Brain pericyte (primary cell): Measurements from ENCODE around the gene SMYD1.

Experiments used
- DNase-seq: peaks from one replicate; pipeline ENCODE4 v3.0.0-alpha.2; 2012; ENCODE audit warnings: low read depth, low spot score

SMYD1 gene

DNA sequence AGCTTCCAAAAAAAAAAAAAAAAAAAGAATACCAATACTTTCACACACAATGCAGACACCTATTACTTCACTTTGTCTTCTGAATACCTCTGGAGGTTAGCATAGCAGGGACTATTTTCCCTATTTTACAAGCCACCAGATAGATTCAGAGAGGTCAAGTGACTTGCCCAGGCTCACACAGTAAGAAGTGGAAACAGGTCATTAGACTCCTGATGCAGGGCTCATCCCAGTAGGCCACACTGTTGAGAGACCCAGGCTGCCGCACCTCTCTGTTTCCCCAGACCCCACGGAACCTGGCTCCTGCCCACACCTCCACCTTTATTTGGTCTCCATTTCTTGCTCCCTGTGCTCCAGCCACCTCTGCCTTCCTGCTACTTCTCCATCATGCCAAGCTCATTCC, 19.4 kb downstream of the SMYD1 start:
- no peak for DNase-seq

DNA sequence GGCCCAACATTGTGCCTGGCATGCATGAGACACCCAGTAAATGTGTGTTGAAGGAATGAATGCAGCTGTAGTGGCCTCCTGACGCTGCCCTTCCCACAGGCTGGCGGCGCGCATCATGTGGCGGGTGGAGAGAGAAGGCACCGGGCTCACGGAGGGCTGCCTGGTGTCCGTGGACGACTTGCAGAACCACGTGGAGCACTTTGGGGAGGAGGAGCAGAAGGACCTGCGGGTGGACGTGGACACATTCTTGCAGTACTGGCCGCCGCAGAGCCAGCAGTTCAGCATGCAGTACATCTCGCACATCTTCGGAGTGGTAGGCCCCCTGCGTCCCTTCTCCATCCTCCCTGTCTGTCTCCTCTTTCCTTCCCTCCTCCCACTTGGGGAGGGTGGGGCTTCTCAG, 20.1 kb downstream of the SMYD1 start:
- DNase-seq: no peak

DNA sequence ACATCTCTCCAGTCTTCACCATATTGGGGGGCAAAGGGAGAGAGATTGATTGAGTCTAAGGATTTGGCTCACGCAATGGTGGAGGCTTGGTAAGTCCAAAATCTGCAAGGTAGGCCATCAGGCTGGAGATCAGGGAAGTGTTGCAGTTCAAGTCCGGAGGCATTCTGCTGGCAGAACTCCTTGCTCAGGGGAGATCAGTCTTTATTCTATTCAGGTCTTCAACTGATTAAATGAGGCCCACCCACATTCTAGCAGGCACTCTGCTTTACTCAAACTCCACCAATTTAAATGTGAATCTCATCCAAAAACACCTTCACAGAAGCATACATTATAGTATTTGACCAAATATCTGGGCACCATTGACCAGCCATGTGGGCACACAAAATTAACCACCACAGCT, 21.4 kb downstream of the SMYD1 start:
- DNase-seq: no peak

DNA sequence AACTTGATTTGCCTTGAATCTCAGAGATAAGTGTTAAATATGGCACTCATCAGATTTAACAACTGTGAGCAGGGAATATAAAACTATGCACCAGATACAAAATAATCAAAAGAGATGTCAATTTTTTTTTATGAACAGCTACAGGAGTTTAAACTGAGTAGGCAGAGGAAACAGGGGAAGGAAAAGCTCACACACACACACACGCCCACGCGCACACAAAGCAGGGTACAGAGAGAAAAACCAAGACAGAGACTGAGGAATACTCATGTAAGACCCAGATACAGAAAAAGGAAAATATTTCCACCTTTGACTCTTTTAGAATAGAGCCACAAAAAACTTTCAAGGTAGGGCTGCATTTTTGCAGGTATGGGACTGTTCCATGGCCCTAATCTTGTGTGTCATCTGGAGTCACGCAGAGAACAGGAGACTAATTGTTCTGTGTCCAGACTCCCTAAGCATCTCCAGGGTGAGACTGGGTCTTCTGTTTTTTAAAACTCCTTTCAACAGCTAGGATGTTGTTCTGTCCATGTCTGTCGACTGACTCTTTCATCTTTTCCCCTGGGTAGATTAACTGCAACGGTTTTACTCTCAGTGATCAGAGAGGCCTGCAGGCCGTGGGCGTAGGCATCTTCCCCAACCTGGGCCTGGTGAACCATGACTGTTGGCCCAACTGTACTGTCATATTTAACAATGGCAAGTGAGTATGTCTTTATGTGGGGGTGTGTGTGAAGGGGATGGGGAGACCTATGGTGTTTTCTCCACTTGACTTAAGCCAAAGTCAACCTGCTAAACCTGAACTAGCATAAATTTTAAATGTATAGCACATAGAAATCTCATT, 23.0 kb downstream of the SMYD1 start:
- no peak for DNase-seq

DNA sequence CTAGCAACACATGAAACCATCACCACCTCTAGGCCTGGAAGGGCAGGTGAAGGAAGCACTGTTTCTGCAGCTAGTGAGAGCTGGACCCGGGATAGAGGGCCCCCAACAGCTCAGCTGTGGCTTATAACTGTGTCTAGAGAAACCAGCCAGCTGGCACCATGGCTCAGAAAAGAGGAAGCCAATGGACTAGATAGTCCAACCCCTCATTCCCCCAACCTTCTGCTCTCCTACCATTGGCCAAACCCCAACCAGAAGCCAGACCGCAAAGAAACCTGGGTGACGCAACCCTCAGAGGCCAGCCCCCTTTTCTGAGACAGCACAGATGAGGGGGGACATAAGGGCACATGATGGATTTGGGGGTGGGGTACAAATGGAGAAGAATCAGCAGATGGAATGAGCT, 24.3 kb downstream of the SMYD1 start:
- DNase-seq: no peak

DNA sequence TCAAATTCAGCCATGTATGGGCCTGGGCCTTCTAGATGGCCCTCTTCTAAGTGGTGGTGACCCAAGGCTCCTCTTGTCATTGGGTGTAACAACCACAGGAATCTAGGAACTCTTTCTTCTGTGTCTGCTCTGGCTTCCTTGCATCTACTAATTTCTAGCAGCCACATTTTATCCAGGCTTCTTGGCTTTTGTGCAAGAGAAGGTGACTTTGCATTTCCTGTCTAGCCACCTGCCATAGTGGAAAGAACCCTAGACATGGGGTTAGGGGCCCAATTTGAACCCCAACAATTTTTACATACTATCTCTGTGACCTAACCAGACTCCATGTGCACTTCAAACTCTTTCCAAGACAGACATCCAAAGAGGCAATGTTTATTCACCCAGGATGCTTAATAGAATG, 25.1 kb downstream of the SMYD1 start:
- DNase-seq: no peak

DNA sequence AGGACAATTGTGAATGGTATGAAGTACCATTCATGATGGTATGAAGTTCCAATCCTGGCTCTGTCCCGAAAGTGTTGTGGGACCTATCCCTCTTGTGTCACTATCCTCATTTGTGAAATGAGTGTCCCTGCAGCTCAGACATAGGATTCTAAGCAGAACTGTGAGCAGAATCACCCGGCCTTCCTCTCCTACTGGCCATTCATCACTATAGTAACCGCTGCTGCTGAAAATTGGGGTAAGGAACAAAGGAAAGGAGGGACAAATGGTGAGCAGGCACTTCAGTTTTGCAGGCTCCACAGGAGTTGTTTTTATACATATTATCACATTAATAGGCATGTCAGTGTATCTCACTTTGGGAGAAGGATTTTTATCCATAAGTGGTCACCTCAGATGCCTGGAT, 27.4 kb downstream of the SMYD1 start:
- DNase-seq: no peak

DNA sequence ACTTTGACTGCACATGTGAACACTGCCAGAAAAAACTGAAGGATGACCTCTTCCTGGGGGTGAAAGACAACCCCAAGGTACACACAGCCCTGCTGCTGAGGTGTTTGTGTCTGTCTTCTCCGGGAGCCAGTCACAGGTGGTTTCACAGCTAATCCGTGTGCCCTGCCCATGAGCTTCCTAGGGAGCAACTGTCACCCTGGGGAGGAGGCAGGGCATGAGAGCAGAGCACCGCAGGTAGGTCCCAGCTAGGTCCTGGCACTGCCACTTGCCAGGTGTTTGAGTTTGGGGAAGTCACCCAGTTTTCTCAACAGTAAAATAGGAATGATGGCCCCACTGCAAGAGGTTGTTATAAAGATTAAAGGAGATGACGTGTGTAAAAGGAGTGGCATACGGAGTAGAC, 29.1 kb downstream of the SMYD1 start:
- no peak for DNase-seq

DNA sequence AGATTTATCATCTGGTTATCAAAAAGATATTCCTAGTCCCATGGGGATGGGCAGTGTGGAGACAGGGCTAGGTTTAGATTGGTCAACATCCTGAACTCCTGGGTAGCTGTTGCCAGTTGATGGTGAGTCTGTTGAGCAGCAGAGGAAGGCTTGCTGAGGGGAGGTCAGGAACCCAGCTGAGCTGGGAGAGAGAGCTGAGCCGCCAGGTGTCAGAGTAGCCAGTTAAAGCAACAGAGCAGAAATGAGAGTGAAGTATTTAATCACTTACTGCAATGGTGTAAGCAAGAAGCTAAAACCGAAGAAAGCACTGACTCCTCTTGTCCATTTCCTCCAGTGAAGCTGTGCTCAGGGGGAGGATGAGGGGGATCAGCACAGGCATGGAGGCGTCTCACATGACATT, 29.6 kb downstream of the SMYD1 start:
- DNase-seq: no peak

DNA sequence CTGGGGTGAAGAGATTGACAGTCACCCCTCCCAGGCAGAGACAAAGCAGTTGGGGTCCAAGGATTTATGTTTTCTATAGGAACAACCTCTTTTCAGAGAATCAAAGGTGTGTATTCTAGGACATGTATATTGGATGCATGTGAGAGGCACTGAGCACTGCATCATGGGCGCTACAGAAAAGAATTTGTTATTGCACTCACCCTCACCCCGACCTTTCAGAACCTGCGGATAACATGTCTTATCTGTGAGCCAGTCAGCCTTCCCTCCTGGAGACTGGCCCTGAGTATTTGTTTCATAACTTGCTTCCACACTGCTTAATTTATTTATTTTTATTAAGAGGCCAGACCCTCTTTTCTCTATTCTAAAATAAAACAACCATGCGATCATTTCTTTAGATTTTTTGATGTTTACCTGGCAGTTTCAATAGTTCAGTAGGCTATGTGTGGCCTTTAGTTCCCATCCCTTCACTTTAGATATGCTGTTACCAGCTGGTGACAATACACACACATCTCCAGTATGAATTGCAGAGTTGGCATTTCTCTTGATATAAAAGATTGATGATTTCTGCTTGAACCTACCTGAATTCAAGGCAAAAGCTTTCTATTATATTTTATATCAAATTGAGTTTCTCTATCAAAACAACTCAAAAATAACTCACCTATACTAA, 30.4 kb downstream of the SMYD1 start:
- no peak for DNase-seq

DNA sequence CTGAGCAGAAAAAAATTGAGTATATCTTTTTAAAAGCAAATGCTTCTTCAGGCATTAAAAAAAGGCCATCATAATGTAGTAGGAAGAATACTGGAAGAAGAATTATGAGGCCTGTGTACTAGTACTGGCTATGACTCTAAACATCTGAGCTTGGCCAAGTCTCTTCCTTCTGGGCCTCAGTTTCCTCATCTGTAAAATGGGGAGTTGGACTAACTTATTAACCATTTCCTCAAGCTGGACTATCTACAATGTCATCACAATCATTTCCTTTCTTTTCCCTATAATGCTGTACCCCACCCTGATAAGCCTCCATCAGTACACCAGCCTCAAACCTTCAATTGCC, 30.9 kb downstream of the SMYD1 start:
- no peak for DNase-seq

DNA sequence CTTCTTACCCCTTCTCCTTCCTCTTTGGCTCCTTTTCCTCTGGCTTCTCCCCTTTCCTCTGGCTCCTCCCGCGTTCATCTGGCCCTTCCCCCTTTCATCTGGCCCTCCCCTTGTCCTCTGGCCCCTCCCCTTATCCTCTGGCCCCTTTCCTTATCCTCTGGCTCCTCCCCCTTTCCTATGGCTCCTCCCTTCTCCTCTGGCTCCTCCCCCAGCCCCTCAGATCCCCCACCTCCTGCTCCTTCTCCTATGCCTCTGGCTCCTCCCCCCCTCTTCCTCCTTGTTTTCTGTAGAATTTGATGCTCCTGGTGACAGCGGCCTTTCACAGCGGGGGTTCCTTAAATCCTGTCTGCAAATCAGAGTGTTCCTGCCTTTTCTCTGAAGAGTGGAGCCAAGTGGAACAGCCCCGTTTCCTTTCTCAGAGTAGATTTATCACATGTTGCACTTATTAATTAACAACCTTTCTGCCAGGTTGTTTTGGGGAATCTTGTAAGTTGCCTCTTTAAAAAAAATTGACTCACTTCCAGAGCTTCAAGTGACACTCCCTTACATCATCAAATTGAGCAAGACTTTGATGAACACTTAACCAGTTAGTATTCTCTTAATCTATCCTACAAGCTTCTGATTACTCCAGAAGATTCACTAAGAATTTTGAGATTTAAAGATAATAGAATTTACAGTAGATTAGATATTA, 32.3 kb downstream of the SMYD1 start:
- no peak for DNase-seq

DNA sequence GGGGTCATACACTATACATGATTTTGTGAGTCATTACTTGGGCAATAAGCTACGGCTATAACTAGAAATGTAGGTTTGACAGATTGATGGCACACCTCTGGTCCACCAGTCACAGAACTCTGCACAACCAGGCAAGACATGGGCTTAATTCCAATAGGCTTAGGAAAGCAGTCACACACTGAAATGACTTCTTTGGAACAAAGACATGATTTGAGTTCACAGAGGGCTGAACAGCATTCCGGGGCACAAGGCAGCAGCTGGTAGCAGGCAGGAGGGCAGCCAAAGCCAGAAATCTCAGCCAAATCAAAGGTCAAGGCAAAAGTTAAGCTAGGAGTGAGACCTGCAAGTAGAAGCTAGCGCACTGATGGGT, 32.8 kb downstream of the SMYD1 start:
- no peak for DNase-seq

DNA sequence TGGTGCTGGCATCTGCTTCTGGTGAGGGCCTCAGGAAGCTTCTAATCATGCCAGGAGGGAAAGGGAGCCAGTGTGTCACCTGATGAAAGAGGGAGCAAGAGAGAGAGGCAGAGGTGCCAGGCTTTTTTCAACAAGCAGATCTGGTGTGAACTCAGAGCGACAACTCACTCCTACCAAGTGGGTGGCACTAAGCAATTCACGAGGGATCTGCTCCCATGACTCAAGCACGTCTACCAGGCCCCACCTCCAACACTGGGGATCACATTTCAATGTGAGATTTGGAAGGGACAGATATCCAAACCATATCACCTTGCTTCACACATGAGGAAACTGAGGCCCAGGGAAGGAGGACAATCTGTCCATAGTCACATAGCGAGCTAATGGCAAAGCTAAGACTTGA, 41.2 kb downstream of the SMYD1 start:
- DNase-seq: no peak

DNA sequence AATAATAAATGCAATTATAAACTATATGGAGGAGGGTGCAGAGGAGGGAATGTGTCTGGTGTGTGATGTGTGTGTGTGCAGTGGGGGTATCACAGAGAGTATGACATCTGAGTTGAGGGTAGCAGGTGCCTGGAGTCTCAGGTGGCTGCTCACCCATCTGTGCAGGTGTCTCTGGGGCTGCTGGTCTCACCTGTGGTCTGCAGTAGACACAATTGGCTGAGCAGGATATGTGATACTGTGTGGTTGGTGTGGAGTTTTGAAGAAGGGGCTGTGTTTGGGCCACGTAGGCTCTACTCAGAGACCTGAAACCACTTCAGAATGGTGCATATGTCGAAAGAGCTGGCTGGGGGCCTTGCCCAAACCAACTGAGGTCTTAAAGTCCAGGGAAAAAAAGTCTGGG, 43.2 kb downstream of the SMYD1 start:
- no peak for DNase-seq

DNA sequence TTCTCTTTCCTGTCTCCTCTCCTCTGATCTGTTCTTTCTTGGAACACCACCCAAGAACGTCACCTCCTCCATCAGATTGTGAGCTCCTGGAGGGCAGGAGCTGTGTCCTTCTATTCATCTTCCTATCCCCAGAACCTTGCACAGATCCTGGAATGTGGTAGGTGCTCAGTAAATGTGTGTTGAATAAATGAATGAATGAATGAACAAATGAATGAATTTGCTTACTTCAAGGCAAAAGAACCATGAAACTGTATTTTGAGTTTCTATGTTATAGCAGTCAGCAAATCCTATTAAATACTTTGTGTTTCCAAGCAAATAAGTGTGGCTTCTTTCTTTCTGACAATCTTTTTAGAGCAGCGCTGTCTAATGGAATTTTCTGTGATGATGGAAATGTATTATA, 45.4 kb downstream of the SMYD1 start:
- no peak for DNase-seq

DNA sequence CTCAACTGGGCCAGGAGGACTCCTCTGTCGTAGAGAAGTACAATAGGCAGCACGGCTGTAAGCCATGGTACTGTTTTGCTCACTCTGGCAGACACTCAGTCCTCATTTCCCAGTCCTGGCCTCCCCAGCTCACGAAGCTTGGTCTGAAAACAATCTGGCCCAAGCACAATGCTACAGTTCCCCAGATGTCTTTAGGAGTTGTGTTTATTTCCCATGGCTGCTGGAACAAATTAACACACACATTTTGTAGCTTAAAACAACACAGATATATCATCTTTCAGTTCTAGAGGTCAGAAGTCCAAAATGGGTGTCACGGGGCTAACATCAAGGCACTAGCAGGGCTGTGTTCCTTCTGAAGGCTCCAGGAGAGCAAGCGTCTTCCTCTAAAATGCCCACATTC, 47.3 kb downstream of the SMYD1 start:
- no peak for DNase-seq

DNA sequence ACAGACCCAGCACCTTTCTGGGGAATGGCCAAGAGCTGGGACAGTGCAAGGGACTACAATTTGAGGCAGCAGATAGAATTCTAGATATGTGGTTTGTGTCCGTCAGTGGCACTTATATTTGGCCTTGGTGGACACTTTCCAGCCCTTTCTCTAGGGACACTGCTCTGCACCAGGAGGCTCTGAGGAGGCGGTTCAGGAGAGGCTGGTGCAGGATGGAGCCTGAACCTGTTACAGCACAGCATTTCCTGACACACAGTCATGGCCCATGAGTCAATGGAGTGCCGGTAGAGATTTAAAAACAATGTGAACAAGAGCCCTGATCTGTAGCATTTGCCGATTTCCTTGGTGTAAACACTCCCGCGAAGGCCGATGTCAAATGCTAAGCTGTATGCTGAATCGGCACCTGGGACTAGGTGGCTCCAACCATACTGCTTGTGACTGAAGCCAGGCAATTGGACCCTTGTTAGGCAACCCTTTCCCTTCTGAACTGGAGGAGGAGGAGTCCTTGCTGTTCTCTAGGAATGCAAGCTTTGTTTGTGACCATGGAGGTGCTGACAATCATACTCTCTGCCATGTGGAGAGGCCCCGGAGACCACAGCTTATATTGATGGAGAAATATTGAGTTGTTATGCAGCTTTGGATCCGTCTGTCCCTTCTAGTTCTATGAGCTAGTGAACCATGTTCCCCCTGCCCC, 48.3 kb downstream of the SMYD1 start:
- DNase-seq: no peak

DNA sequence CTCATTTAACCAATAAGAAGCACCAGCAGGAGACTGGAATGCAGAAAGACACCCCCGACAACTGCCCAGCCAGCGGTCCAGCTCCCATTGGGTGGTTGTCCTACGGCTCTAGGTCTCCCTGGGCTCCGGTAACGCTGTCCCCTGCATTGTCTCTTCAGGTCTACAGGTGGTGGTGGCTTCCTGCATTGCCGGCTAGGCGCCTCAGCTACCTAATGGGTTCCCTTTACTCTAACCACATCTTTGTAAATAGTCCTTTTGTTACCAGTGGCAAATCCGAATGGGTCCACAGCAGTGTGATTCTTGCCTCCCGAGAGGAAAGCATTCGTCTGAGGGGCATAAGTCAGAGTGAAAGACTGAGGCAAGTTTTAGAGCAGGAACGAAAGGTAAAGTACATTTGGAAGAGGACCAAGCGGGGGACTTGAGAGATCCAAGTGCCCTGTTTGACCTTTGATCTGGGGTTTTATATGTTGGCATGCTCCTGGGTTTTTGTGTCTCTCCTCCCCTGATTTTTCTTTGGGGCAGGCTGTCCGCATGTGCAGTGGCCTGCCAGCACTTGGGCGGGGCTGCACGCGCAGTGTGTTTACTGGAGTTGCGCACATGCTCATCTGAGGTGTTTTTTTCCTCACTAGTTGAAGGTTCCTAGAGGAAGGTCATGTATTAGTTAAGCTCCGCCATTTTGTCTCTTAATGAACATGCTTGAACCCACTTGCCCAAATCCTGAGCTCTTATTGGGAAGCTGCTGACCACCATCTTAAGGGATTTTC, 49.2 kb downstream of the SMYD1 start:
- DNase-seq: no peak

DNA sequence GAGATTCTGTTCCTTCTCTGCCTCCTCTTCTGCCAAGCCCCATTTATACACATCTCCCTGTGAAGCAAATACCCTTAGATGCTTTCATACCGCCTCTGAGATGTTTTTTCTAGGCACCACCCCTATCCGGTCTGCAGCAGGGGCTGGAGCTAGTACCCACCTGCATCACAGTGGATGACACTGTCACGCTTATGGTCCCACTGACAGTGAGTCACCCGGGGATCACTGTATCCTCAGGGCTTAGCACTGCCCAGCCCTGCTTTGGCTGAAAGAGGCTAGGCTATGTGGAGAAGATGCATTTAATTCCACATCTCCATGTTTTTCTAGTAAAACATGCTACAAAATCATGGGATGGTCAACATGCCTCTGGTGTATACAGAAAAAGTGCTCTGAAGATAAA, 50.3 kb downstream of the SMYD1 start:
- no peak for DNase-seq

DNA sequence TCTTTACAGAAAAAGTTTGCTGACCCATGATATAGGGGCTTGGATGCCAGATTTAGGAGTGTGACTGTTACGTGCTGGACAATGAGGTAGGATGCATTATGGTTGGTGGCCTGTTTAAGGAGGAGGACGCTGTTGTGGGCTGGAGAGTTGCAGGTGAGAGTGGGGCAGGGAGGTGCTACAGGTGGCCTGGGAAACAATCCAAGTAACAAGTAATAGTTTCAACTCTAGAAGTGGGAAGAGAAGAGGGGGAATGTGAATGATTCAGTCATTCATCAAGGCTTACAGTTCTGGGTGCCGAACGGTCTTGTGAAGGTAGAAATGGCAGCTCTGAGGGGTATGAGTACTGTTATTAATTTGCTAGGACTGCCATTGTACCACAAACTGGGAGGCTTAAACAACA, 54.1 kb downstream of the SMYD1 start:
- DNase-seq: no peak
